ENCODE data around the gene VRTN.
"Not testable (repeated sequence)": the region's sequence is repeated elsewhere in the genome, so short reads cannot be mapped to it uniquely, and the experiment has no call there.

VRTN gene, protein sequence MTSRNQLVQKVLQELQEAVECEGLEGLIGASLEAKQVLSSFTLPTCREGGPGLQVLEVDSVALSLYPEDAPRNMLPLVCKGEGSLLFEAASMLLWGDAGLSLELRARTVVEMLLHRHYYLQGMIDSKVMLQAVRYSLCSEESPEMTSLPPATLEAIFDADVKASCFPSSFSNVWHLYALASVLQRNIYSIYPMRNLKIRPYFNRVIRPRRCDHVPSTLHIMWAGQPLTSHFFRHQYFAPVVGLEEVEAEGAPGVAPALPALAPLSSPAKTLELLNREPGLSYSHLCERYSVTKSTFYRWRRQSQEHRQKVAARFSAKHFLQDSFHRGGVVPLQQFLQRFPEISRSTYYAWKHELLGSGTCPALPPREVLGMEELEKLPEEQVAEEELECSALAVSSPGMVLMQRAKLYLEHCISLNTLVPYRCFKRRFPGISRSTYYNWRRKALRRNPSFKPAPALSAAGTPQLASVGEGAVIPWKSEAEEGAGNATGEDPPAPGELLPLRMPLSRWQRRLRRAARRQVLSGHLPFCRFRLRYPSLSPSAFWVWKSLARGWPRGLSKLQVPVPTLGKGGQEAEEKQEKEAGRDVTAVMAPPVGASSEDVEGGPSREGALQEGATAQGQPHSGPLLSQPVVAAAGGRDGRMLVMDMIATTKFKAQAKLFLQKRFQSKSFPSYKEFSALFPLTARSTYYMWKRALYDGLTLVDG

DNA sequence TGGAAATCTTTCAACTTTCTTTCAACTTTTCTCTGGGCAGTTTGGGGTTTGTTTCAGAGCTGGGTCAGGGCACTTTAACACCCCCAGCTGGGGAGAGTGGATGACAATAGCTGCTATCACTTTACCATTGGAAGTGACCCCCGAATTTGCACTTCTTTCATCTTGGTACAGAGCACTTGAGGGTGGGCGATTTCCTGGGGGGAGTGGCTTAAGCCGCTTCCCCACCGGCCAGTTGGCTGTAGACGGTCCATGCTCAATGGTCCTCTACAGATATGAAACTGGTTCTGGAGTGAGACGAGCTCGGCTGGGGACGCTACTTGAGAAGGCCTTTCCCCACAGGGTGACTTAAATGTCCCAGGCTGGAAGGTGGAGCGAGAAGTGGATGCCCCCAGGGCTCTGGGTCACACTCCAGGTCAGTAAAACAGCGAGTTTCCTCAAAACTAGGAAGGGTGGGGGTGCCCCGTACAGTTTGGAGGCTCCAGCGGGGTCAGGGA is at the start of gene VRTN:
Gene VRTN, plus strand, starts transcription at position 231 of the 494 bp plus-strand sequence. CDS start 8,313 bp downstream, outside the sequence.
- DNase-seq, result no peak

DNA sequence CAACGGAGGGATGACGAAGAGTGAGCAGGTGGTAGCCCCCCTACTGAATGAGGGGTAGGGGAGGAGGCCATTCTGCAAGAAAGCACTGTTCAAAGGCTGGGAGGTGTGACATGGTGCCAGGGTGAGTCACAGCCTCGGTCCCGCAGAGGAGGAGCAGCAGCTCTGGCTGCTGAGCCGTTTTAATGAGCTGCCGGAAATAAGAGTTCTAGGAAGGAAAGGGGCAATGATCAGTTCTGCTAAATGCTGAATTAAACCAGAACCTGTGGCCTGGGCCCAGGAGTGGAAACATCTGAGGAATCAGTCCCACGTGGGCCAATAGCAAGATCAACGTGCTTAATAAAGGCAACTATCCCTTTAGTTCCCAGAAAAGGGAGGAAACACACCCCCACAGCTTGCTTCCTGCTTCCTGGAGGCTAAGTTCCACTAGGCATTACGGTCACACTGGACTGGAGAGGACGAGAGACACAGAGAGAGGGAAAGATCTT is 49.2 kb upstream of the VRTN start:
- DNase-seq, result peak; percentile 25

DNA sequence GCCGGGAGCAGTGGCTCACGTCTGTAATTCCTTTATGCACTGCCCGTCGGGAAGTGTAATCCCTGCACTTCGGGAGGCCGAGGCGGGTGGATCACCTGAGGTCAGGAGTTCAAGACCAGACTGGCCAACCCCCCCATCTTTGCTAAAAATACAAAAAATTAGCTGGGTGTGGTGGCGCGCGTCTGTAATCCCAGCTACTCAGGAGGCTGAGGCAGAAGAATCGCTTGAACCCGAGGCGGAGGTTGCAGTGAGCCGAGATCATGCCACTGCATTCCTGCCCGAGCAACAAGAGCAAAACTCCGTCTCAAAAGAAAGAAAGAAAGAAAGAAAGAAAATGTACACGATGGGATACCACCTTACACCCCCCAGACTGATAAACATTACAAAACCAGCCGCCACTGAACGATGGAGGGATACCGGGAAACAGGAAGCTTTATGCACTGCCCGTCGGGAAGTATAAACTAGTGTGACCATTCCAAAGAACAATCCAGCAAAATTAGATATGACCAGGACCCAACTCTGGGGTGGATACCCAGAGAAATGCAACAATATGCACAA is 46.6 kb upstream of the VRTN start:
- no peak for DNase-seq

DNA sequence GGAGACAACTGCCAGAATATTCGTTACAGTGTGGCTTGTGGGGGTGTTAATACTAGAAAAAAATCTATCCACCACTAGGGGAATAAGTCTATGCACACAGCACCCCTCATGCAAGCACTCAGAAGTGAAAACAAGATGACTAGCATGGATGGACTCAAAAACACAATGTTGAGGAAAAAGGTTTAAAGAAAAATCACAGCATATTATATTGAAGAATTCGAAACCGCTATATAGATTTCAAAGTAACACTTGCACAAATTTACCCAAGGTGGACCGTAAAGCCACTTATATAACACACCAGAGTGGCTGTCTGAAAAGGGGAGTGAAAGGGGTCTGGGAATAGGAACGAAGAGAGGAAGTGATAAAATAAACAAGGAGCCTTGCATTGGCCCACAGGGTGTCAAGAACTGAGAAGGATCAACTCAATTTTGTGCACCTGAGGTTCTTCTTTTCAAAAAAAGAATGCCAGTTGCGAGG is 46.1 kb upstream of the VRTN start:
- peak; percentile 67 for DNase-seq

DNA sequence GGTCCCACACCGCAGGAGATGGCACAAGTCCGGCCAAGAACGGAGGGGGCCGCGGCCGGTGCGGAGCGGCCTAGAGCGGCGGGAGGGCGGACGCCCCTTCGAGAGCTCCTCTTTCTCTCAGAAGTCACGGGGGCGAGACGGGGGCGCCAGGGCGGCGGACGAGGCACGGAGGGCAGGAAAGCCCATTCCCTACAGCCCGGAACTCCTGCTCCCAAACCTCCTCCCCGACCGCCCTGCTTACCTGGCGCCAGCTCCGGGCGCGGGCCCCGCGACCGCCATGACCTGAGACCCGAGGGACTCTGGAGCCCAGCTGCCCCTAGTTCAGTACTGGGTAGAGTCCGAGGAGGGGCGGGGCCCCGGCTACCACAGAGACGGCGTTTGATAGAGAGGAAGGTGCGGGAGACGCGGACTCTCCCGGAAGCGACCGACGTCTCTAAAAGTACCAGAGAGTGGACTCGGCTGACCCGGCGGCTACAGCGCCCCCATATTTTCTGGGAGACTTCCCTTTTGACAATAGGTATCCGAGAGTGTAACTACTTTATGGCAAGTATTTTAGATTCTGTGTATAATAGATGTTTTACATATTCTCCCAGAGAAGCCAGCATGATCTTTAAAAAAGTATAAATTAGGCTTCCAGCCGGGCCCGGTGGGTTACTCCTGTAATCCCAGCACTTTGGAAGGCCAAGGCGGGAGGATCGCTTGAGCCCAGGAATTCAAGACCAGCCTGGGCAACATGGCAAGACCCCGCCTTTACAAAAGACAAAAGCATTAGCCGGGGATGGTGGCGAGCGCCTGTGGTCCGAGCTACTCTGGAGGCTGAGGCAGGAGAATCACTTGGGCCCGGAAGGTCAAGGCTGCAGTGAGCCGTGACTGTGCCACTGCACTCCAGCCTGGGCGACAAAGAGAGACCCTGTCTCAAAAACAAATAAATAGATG is 45.4 kb upstream of the VRTN start, which contains the start of gene ABCD4:
Gene ABCD4, minus strand, starts transcription at position 301 of the 936 bp plus-strand sequence. Its CDS starts 22 bp downstream, at position 279.
- peak; percentile 92 for DNase-seq

DNA sequence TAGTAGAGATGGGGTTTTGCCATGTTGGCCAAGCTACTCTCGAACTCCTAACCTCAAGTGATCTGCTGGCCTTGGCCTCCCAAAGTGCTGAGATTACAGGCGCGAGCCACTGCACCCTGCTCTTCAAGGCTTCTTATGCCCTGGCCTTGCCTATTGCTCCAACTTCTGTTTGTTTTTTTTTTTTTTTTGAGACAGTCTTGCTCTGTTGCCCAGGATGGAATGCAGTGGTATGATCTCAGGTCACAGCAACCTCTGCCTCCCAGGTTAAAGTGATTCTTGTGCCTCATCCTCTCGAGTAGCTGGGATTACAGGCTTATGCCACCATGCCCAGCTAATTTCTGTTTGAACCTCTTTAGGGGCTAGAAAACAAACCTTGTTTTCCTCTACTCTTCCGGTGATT is 39.6 kb upstream of the VRTN start:
- DNase-seq, result no peak

DNA sequence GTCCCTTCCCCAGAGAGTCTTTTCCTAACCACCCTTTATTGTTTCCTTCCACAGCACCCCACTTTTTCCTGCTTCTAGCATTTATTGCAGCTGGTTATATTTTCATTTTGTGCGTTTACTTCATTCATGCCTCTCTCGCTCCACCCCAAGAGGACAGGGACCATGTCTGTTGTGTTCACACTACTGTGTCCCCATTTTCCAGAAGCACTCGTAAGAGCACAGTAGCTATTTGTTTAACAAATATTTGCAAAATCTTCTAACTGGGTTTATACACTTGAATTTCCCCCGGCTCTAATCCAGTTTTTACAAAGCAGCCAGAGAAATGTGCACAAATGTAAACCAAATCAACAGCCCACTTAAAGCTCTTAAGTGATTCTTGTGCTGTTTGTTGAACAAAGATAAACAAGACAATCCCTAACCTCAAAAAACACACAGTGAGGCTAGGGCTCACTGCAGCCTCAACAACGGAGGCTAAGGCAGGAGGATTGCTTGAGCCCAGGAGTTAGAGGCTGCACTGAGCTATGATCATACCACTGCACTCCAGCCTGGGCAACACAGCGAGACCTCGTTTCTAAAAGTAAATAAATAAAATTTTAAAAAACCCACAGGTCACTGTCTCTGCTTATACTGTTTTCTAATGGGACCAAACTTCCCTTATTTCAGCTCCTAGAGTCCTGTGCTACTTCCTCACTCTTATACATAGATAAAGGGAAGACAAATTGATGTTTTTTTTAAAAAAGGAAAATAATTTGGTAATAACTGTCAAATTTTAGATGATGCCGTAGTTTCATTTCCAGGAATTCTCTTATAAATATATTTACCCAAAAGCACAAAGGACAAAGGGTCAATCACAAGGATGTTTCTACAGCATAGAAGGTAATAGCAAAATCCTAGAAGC is 38.9 kb upstream of the VRTN start:
- DNase-seq, result no peak

DNA sequence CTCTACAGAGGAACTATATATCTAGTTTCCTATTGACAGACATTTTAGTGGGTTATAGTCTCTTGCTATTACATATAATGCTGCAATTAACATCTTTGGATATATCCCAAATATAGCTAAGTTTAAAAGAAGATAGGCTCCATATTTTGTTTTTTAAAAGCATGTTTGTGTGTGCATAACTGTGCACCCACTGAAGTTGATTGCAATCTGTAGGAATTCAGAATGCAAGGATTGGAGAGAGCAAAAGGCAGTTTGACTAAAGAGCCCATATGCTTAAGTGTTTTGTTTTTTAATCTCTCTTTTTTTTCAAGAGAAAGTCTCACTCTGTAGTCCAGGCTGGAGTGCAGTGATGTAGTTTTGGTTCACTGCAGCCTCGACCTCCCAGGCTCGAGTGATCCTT is 36.1 kb upstream of the VRTN start:
- DNase-seq, result no peak

DNA sequence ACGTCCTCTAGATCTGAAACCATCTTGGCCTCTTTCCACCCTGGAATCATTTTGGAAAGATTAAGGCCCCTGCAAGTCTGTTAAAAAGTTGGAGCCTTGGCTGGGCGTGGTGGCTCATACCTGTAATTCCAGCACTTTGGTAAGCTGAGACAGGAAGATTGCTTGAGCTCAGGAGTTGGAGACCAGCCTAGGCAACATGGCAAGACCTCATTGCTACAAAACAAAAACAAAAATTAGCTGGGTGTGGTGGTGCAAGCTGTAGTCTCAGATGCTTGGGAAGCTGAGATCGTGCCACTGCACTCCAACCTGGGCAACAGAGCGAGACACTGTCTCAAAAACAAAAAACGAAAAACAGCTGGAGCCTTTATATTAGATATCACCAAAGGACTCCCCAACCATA is 34.7 kb upstream of the VRTN start:
- no peak for DNase-seq

DNA sequence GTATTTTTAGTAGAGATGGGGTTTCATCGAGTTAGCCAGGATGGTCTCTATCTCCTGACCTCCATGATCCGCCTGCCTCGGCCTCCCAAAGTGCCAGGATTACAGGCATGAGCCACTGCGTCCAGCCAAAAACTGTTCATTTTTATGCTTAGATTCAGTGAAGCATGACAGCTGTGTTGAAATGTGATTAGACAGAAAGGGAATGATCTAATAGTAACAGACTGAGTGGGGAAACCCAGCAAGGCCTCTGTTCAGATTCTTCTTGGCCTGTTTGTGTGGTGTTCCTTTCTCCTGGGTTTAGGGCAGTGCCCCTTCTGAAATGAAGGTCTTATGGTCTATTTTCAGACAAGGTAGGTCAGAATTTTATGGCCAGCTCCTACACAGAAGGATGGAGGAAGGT is 33.7 kb upstream of the VRTN start:
- no peak for DNase-seq

DNA sequence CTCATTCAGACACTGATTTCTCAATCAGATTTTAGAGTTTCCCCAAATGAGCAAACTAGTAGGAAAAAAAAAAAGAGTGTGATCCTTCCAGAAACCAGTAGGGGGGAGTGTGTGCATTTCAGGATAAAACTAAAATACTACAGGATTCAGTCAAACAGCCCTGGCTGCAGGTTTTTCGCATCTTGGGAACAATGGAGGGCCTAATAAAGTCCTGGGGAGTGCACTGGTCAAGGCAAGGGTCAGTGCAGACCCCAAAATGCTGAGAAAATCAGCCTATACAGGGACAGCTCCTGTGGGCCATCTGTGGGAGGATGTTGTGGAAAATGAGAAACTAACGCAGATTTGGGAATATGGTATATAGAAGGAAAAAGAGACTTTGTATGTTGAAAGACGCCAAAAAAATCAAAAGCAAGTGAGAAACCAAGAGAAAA is 23.3 kb upstream of the VRTN start:
- no peak for DNase-seq

DNA sequence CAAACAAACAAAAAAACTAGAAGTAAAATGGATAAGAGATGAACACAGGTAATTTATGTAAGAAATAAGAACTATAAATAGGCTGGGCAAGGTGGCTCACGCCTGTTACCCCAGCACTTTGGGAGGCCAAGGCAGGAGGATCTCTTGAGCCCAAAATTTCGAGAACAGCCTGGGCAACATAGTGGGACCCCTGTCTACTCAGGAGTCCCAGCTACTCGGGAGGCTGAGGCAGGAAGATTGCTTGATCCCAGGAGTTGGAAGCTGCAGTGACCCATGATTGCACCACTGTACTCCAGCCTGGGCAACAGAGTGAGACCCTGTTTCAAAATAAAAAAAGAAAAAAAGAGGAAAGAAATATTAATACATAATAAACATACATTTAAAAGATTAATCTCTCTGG is 22.8 kb upstream of the VRTN start:
- no peak for DNase-seq

DNA sequence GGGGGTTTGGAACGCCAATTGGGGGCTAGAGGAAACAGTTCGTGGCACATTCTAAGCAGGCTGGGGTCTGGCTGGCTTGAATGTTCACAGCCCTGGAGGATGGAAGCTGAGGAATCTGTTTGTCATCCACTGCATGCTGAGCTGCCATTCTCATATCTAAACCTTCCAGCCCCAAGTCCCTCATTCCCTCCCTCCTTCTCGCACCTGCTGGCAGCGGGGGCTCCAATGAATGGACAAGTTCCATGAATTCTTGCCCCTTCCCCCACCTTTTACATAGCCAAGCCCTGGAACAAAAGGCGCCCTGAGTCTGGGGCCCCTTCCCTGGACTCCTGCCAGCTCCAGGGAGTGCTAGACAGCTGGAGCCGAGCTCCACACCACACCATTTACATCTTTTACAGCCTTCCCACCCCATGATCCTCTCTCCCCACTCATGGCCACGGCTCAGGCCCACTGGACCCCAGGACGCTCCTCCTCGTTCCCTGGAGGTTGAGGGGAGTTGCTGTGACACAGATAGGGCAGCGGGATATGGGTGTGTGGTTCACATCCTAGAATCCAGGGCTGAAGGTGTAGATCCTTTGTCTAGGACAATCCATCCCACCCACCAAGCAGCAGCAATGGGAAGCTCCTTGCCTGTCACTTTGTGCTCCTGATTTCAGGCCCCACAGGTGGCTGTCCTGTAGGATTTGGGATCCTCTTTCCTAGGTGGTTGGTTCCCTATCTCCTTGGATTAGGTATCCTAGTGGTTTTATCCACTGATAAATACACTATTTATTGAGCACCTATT is 21.7 kb upstream of the VRTN start:
- no peak for DNase-seq

DNA sequence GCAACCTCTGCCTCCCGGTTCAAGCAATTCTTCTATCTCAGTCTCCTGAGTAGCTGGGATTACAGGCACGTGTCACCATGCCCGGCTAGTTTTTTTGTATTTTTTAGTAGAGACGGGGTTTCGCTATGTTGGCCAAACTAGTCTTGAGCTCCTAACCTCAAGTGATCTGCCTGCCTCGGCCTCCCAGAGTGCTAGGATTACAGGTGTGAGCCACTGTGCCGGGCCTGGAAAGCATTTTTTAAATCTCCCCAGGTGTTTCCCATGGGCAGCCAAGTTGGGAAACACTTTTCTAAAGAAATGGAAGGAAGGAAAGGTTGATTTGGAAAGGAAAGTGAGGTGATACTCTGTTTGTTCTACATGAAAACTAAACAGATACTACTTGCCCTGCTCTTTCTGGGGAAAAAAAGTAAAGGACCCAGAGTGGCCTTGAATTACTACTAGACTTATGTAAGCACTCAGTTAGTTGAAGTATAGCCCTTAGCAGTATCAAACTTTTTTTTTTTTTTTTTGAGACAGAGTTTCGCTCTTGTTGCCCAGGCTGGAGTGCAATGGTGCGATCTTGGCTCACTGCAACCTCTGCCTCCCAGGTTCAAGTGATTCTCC is 18.2 kb upstream of the VRTN start:
- DNase-seq, result not testable (repeated sequence)

DNA sequence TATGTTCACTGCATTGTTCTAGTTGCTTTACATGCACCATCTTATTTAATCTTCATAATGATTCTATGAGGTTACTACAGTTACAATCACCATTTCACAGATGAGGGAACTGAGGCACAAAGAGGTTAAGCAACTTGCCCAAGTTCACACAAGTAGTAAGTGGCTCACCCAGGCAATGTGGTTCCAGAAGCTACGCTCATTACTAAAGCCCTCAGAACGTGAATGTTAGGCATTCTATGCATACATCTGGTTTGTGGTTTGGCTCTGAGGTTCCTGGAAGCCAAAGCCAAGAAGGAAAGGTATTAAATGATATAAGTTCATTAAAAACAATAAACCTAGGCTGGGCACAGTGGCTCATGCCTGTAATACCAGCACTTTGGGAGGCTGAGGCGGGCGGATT is 14.4 kb upstream of the VRTN start:
- no peak for DNase-seq

DNA sequence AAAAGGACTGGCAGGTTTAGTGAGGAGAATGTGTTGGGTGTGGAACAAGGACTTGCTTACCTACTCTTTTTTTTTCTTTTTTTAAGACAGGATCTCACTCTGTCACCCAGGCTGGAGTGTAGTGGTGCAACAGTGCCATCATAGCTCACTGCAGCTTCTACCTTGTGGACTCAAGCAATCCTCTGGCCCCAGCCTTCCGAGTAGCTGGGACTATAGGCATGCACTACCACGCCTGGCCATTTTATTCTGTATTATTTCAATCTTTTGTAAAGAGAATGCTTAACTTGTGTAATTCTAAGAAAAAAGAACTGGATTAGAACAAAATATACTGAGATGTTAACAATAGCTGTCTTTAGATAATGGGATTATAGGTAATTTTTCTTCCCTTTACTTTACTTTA is 1.9 kb upstream of the VRTN start:
- DNase-seq, result no peak

DNA sequence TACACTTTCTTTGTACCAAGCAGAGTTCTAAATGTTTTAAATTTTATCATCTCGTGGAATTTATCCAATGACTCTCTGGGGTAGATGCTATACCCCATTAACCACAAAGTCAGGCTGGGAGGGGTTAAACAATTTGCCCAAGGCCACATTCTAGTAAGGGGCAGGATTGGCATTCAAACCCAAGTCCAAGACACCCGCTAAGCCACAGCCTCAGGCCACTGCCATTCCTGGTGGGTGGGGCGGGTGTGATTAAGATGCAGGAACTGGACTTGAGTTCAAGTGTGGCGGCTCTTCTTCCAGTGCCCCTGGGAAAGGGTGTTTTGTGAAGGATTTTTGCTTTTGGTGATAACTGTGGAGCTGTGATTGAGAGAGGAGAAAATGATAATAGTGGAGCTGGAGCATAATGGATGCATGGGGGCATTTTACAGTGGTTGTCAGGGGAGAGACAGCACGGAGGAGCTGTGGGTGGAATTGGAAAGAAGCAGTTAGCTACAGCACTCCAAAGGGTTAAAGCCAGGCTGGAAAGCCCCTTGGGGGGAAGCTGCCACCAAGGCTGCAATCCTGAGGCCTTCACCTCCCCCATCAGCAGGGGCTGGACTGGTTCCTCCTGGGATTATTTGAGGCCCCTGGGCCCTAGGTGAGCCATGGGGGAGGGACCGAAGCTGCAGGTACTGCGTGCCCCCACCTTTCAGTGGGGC is 1.0 kb upstream of the VRTN start:
- DNase-seq, result no peak

DNA sequence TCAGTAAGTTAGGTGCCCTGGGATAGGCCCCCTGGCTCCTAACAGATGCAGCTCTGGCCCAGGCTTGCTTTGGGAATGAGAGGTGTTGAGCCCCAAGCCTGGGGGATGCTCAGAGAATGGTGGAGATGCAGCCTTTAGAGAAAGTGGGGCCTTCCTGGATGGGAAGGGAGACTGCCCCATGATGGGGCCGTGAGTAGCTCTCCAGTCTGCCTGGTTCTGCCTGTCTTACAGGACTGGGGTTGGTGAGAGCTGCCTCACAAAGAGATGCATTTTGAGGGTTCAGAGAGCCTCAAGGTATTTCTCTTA is 523 bp upstream of the VRTN start:
- no peak for DNase-seq

DNA sequence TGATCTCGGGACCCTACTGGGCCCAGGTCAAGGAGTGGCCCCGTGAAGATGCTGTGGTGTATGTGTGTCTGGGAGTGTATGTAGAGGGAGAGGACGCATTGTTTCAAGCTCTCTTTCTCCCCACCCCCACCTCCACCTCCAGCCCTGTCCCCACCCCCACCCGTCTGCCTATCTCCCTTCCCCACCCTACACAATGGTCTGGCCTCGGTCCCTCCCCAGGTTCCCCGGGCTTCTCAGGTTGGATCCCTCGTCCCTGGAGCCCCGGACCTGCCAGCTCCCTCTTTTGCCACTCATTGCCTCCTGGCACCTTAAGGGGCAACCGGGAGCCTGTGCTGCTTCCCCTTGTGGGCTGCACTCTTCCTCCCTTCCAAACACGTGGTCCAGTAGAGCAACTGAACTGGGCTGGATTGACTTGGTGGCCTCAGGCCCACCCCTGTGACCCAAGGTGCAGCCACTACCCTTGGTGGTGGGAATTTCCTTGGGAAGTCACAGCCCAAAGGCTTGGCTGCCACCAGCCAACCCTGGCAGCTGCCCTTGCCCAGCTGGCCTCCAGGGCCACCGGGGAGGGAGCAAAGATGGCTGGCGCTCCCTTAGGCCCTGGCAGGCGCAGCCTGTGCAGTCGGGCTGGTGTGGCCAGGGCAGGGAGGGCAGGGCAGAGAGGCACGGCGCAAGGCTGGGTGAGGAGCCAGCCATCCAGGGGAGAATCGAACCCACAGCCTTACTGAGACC is 628 bp downstream of the VRTN start:
- no peak for DNase-seq
